Epithelial cell of prostate (primary cell): Measurements from ENCODE around the gene IGFBP6.
A peak's percentile ranks its signal among the peaks of the same experiment; 100 is the strongest.
"Not testable (repeated sequence)": the region's sequence is repeated elsewhere in the genome, so short reads cannot be mapped to it uniquely, and the experiment has no call there.

Experiments used
- DNase-seq: peaks from one replicate; pipeline ENCODE4 v3.0.0-alpha.2; 2011; ENCODE audit warnings: low read depth, low spot score
- H3K27ac ChIP-seq: fragments of 450-650 bp; 2 replicates; pipeline ENCODE4 v1.5.1; 2017; ENCODE audit warnings: mild to moderate bottlenecking

Gene IGFBP6

GRCh38 chr12:53094394-53094787, 3.1 kb upstream of the IGFBP6 start:
- no peak overlapping the region for H3K27ac ChIP-seq
- no peak for DNase-seq

DNA sequence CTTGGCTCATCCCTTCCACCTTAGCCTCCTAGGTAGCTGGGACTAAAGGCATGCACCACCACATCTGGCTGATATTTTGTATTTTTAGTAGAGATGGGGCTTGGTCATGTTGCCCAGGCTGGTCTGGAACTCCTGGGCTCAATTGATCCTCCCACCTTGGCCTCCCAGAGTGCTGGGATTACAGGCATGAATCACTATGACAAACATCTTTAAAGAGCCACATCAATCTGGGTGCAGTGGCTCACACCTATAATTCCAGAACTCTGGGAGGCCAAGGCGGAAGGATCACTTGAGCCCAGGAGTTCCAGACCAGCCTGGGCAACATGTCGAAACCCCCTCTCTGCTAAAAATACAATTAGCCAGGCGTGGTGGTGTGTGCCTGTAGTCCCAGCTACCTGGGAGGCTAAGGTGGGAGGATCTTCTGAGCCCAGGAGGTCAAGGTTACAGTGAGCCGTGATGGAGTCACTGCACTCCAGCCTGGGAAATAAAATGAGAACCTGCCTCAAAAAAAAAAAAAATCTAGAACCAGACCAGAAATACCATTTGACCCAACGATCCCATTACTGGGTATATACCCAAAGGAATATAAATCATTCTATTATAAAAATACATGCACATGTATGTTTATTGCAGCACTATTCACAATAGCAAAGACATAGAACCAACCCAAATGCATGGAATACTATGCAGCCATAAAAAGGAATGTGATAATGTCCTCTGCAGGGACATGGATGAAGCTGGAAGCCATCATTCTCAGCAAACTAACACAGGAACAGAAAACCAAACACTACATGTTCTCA, 2.5 kb upstream of the IGFBP6 start:
- not testable (repeated sequence) for H3K27ac ChIP-seq, DNase-seq

DNA sequence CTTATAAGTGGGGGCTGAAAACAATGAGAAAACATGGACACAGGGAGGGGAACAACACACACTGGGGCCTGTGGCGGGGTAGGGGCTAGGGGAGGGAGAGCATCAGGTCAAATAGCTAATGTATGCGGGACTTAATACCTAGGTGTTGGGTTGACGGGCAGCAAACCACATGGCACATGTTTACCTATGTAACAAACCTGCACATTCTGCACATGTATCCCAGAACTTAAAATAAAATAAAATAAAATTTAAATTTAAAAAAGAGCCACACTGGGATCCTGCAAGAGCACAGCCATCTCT, 1.9 kb upstream of the IGFBP6 start:
- H3K27ac ChIP-seq, DNase-seq: not testable (repeated sequence)

DNA sequence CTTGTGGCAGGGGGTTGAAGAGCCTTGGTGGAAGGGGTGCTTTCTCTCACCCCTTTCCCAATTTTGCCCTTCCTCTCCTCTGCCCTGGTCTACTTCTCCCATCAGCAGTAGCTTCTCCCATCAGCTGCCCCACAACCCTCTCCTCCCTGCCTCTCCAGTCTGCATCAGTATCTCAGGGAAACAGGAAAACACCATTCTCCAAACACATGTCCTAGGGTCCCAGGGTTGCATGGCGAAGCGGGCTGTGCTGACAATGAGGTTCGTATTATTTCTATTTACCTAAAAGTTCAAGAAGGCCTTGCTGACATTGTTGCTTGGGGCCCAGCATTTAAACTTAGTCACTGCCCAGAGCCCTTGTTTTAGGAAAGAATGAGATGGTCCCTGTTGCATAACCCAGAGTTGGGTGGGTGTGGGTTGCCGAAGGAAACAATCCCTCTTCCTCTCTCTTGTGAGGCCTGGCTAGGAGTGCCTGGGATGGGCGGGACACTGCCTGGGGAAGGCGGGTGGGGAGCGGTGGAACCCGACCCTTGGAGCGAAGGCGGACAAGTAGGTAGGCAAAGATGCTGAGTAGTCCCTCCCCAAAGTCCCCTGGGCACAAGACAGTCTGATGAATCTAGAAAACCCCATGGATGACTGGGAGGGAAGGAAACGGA, 1.3 kb upstream of the IGFBP6 start:
- H3K27ac ChIP-seq: no peak overlapping the region
- DNase-seq: no peak

GRCh38 chr12:53096759-53097158, 708 bp upstream of the IGFBP6 start:
- DNase-seq: no peak
- no peak overlapping the region for H3K27ac ChIP-seq

DNA sequence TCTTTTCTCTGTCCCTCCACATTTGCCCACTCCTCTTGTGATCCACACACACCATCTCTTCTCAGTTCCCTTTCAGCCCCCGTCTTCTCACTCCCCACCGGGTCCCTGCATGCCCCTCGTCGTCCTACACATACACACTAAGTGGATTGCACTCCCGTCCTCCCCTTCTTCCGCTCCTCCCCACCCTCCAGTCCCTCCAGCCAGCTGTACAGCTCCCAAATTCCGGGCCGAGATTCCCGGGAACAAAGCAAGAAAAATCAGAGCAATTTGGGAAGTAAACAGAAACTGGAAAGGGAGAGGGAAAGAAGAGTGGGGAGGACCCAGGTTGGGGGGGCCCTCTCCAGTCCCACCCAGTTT, 282 bp upstream of the IGFBP6 start:
- no peak for DNase-seq
- H3K27ac ChIP-seq: peak overlapping the region; percentile 72

- peak overlapping the region; percentile 72 for H3K27ac ChIP-seq
- no peak for DNase-seq
Observed at GRCh38 chr12:53098354-53098981, 1.0 kb downstream of the IGFBP6 start.

DNA sequence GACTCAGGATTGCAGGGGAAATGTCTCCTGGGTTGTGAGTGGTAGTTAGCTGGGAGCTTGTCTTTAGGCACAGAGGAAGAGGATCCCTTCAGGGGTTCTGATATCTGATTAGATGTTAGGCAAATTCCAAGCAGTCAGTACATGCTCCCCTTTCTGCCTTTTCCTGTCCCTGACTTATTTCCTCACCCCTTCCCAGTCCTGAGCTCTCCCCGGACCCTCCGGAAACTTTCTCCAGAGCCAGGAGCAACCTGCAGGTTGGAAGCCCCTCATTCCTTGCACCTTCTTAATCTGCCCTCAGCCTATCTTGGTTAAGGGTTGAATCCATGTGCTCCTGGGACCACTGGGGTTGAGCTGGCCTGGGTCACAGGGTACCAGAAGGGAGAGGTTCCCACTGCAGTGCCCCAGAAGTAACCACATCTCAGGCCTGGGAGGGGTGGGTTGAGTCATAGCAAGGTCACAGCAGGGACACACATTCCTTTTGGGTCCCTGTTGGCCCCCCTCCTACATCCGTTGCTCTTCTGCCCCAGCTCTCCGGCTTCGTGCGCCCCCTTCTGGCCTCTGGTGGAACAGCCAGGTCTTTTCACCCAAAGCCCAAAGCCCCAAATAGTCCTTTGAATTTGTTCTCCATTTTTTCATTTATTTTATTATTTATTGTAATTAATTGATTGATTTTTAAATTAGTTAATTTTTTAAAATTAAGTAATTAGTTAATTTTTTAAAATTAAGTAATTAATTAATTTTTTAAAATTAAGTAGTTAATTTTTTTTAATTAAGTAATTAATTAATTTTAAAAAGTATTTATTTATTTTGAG, 1.8 kb downstream of the IGFBP6 start:
- DNase-seq: peak; percentile 66
- peak overlapping the region; percentile 72 for H3K27ac ChIP-seq

GRCh38 chr12:53100466-53101151, 3.1 kb downstream of the IGFBP6 start:
- no peak overlapping the region for H3K27ac ChIP-seq
- no peak for DNase-seq

- DNase-seq: no peak
Observed at GRCh38 chr12:53101266-53101665, 3.8 kb downstream of the IGFBP6 start.

DNA sequence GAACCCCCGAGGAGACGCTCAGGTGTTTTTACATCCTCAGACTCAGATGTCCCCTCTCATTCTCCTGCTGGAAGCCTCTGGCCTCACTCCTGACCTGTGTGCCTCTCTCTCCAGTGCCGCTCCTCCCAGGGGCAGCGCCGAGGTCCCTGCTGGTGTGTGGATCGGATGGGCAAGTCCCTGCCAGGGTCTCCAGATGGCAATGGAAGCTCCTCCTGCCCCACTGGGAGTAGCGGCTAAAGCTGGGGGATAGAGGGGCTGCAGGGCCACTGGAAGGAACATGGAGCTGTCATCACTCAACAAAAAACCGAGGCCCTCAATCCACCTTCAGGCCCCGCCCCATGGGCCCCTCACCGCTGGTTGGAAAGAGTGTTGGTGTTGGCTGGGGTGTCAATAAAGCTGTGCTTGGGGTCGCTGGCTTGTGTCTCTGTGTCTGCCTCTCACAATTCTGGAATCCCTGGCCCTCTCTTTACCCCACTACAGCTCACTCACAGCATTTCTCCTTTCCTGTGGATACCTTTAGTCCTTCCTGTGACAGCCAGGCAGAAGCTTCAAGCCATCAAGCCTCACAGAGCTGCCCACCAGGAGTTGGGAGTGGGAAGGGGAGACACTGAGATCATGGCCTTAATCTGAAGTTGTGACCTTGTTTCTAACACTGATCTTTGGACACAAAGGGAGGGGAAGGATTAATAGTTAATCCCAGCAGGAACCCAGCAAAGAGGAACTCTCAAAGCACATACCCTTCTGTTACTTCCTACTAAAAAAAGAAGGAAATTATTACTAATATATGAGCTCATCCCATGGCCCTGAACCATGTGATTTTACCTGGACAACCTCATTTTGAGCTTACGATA, 4.7 kb downstream of the IGFBP6 start:
- no peak for DNase-seq
- no peak overlapping the region for H3K27ac ChIP-seq

More at GRCh38 chr12:53101266-53101665, 3.8 kb downstream of the IGFBP6 start:
- no peak overlapping the region for H3K27ac ChIP-seq

DNA sequence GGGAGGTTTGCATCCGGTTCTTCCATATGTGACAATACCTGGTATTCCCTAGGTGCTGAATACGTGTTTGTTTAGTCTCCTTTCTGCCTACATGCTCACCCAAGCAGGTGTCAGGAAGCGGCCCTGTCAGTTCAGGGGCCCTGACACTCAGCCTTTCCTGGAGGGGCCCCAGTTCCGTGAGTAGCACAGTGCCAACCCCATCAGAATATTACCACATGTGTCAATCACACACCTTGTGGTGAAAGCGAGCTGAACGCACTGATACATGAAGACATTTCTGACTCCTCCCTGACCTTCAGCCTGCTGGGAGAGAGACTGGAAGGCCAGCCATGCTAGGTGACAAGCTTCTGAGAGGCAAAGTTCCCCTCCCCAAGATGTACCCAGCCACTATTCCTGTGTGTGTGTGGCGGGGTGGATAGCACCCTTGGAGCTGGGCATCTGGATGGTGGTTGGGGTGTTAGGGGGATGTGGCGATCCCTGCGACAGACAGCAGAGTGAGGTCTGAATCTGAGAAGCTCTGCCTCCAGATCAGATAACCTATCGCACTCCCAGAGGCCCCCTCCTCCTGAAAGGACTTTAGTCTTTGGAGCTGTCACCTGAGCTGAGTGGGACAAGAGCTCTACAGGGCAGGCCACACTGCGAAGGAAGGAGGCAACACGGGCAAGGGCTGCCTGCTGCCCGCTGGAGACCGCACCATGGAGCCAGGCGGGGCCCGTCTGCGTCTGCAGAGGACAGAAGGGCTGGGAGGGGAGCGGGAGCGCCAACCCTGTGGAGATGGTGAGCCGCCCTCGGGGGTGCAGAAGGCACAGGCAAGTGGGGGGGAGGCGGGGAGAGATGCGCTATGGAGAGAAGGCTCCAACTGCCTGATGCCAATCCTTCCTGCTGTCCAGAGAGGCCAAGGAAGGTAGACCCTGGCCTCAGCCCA, 5.7 kb downstream of the IGFBP6 start, which contains the start of gene SOAT2:
Gene SOAT2 (plus strand): TSS at position 604 of the 925 bp plus-strand sequence. CDS start 92 bp downstream, at position 696.
- H3K27ac ChIP-seq: no peak within 1 kb of the TSS
- no peak for DNase-seq

GRCh38 chr12:53103860-53104305, 6.4 kb downstream of the IGFBP6 start:
- no peak overlapping the region for H3K27ac ChIP-seq
- no peak for DNase-seq

- DNase-seq: no peak
- H3K27ac ChIP-seq: no peak overlapping the region
Observed at GRCh38 chr12:53105256-53105655, 7.8 kb downstream of the IGFBP6 start.

DNA sequence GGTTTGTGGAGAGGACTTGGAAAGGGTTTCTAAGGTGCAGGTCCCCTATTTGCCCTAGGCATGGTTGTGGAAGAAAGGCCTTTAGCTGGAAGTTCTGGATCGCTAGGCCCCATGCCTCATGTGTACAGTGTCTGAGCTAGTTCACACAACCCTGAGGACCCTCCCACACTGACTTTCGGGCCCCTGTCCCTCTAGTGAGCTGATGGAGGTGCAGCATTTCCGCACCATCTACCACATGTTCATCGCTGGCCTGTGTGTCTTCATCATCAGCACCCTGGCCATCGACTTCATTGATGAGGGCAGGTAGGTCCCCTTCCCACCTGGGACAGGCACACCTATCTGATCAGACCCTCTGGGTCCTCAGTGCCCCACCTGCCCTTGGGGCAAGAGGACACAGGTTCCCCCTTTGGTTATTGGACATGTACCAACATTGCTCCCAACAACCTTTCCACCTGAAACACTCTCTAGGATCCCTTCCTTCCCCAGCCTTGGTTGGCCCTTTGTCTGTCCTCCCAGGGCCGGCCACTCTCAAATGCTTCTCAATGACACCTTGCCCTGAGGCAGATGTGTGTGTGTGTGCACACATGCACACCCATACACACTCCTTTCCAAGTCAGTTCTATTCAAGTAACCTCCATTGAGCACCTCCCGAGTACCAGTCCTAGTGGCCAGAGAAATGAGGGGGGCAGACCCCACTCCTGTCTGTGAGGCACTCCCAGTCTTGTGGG, 8.4 kb downstream of the IGFBP6 start:
- DNase-seq: no peak

DNA sequence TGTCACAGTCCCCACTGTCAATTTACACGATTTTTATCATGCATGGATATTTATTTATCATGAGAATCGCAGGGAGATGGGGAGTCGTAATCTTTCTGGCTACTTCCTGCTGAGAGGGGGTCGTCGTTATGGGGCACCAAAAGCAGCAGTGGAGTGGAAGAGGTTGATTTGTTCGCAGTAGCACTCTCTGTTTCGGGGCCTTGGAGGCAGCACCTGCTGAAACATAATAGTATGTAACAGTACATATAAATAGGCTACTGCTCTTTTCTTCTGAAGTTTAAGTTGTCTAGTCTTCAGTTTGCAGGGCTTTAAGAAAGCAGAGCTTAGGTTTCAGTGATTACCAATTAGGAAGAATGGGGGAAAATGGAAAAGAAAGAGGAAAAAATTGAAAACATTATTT, 9.7 kb downstream of the IGFBP6 start:
- H3K27ac ChIP-seq: no peak overlapping the region
- DNase-seq: no peak

More for the DNA sequence above, 8.4 kb downstream of the IGFBP6 start:
- no peak overlapping the region for H3K27ac ChIP-seq

DNA sequence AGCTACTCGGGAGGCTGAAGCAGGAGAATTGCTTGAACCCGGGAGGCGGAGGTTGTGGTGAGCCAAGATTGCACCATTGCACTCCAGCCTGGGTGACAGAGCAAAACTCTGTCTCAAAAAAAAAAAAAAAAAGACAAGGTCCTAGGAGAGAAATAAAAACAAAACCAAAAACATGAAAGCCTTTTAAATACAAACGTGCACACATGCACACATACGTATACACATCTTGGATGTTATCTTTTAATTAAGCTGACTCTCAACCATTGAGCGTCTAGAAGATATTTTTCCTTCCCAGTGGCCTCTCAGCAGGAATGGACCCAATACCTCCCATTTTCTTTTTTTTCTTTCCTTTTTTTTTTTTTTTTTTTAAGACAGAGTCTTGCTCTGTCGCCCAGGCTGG, 15.0 kb downstream of the IGFBP6 start:
- not testable (repeated sequence) for H3K27ac ChIP-seq

More for the DNA sequence above, 15.0 kb downstream of the IGFBP6 start:
- DNase-seq: not testable (repeated sequence)
